Amygdala (tissue), 56 donors: Measurements from ENCODE around the gene VILL.
"Not testable (repeated sequence)": the region's sequence is repeated elsewhere in the genome, so short reads cannot be mapped to it uniquely, and the experiment has no call there.

ENCODE experiments used
- DNase-seq, 56 donors: peaks; one replicate each; lab custom pipeline; 2025; lab: John Stamatoyannopoulos, UW

Gene VILL

DNA sequence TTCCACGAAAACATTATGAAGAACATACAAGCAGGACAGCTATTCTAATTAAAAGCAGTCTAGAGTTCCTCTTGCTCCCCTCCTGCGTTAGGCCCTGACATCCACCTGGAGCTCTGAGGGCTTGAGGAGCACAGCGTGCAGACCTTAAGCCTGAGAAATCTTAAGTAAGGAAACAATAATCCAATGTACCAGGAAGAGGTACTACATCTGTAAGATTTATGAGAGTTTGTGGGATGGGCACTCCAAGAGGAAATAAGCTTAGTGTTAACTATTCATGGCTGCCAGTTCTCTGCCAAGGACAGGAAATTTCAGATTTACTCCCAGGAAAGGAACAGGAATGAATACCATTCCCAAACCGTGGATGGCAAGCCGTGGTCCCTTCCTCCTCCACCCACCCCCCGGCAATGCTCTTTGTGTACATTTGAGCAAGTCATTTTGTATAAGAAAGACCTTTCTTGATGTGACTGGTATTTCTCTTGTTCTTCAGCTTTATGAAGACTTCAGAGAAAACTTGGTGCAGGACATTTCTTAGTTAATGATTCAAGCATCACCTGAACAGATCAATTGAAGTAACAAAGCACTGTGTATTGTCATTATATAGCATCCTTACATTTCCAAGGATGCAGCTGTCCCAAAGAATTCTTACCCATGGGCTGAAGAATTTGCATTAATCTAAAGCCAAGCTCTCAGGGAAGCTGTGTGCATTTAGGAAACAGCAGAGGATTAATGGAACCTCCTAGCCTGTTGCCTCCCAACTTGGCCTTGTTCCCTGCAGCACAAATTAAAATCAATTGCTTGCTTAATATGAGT lies 28.8 kb upstream of the VILL start:
- no peak for DNase-seq

DNA sequence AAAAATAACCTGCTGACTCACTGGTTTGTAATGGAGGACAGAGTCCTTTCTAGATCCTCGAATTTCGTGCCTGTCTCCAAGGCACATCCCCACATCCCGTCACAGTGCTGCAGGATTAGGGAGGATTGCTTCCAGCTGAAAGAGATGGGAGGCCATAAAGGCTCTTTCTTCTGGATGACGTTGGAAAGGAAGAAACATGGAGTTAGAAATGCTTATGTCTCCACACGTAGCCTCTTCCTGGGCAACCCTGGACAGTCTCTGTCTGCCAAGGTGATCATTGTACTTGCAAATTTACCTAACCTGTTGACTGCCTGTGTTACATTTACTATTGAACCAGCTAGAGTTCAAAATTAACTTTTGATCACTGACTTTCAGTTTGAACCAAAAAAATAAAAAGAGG lies 27.6 kb upstream of the VILL start:
- no peak for DNase-seq

DNA sequence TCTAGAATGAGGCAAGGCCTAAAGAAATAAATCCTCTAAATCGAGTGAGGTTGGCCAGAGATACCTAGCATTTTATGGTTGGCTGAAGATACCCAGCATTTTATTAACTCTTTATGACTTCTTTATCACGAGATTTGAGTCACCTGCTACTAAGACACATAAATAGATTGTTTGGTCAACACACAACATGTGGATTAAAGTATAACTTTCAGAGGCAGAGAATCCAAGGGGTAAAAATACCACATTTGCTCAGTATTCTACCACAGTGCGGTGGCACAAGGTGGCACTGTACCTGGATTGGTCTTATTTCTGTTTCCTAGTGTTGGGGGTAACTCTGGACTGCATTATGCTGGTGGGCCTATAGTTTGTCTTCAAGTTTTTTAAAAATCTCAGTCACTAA lies 27.0 kb upstream of the VILL start:
- no peak for DNase-seq

DNA sequence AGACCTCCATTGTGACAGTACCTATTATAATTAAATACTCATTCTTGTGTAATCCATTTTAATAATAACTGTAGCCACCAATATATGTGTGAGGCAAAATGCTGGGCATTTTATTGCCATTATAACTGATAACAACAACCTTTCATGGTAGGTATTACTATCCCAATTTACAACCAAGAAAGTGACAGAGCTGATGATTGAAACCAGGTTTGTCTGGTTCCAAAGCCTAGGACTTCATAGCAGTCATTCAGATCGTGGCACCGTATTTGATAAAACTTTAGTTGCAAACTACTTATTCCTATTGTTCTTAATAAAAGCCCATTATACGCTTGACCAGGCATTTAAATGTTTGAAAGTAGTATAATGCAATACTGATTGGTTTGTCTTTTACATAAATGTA lies 26.4 kb upstream of the VILL start:
- no peak for DNase-seq

DNA sequence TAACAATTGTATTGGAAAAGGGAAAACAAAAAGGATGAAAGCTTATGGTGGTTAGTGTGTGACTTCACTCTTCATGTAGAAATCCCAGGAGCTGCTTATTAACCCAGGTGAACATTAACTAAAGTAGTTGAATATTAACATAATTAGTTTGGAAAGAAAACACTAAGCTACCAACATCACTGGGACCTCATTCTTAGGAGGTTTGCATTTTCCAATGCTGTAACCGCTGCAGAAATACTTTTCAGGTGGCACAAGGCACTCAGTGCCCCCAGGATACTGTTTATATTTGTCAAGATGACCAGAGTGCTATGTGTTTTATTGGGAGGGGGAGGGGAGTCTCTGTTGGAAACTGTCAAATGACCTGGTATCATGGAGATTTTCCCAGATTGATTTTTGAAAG lies 25.9 kb upstream of the VILL start:
- no peak for DNase-seq

DNA sequence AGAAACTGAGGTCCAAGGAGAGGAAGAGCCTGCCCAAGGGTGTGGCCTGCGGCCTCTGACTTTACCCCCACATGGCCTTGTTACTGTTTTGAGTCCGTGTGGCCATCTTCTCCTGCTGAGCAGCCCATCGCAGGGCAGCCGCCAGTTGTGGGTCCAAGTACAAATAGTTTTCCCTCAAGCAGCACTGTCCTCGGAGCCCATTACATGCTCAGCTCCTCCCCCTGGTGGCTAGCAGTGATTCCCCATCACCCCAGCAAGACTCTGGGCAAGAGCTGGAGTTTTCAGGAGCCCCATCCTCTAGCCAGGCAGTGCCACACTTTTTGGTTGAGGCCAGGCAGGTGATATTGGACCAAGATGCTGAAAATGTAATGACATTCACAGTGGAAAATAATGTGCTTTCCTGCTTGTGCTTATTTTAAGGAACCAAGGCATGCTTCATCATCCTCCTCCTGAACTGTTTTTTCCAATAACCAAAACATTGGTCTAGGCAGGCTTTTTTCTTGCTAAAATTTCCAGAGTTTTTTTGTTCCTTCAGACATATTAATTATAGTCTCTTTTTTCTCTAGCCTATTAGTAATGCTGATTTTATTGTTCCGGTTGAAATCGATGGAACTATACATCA lies 23.2 kb upstream of the VILL start:
- peak in 32 of 56 donors; percentile 11 to 76 (median 41) for DNase-seq

DNA sequence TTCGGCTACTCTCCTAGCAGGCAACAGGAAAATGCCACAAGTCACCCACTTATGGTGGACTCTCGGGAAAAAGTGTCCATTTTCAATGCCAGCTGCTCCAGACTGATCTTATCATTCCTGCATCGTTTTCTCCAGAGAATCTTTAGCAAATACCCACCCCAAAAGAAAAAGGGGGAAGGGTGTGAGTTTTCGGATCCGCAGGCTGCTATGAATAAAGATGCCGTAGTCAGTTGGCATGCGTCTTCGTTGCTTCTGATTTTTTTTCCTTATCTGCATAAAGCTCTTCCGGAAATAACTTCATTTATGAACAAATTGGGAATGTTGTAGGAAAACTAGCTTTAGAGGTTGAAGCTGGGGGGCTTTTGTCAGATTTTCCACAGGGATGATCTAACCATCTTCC lies 22.4 kb upstream of the VILL start:
- DNase-seq: no peak

DNA sequence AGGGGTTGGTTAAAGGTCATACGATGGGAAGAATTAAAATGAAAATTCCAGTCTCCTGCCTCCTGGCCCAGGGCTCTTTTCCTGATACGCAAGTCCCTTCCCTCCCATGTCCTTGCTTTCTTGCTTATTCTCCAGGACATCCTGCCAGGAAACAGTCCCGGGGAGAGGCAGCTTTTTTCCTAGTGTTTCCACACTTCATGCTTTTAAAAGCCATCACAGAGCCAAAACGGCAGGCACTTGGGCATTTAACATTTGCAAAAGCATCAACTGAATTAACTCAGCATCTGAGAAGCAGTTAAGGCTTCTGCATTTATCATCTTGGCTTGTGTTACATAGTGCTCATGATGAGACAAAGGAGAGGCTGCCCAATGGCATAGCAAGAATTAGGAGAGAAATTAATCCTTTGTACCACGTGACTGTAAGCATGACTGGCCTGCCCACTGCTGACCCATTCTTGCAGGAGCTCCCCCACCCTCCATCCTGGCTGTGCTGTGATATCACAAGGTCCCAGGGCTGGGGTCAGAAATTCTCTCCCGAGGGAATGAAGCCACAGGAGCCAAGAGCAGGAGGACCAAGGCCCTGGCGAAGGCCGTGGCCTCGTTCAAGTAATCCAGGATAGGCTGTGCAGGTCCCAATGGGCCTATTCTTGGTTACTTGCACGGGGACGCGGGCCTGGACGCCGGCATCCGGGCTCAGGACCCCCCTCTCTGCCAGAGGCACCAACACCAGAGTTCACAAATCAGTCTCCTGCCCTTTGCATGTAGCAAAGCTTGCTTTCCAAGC lies 21.6 kb upstream of the VILL start:
- DNase-seq: peak in 1 of 56 donors; percentile 12

DNA sequence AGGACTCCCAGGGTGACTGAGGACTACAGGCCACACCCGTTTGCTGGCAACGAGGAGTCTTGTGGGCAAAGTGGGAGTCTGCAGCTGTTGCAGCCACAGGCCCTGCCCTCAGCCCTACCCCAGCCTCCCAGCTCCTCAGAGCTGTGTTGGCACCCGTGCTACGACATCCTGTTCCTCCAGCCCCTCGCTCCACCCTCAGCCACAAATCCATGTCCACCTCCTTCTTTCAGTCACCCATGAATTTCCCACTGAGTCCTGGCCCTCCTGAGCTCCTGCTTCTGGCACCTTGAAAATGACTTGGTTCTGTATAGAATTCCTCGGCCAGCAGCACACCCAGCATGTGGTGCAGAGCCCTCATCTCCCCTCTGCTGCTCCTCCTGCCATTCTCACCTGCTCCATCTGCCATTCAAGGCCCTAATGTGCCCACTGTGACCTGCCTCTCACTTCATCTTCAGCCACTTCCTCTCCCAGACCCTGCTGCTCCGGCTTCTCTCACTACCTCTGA lies 20.9 kb upstream of the VILL start:
- no peak for DNase-seq

DNA sequence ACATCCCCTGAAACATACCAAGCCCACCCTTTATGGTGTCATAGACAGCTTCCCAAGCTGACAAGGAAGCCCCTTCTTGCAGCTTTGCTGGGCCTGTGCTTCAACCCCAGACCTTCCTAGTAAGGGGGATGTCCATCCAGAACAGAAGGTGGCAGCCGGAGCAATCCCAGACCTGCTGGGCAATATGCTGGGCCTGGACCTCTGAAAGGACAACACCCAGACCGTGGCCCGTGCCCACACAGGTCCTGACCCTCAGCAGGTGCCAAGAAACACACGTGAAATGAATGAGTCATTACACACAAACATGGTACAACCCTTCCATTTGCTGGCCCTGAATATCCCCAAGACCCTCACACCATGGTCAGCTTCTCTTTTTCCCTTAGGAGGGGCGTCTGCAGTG lies 19.8 kb upstream of the VILL start:
- no peak for DNase-seq

DNA sequence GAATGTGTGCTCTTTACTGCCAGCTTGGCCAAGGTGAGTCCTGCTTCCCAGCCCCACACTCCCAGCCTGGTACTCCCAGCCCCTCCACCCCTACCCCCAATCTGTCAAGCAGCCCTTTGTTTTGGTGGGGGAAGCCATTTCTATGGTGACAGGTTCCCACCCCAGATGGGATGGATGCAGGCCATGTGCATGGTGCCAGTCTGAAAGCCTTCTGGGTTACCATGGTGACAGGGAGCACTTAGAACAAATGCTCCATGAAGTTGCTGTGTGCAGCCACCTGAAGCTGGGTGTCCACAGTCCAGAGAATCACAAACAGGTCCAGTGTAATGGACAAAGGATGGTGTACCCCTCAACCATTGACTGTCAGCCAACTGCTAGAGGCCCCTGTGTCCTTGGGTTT lies 19.1 kb upstream of the VILL start:
- peak in 1 of 56 donors; percentile 22 for DNase-seq

DNA sequence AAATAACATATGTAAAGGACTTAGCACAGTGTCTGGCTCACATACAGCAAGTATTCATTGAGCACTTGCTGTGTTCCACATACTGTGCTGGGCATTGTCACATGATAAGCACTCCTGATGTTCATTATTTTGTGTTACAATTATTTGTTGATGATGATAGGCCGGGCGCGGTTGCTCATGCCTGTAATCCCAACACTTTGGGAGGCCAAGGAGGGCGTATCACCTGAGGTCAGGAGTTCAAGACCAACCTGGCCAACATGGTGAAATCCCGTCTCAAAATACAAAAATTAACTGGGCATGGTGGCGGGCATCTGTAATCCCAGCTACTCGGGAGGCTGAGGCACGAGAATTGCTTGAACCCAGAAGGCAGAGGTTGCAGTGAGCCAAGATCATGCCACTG lies 18.5 kb upstream of the VILL start:
- DNase-seq: not testable (repeated sequence)

DNA sequence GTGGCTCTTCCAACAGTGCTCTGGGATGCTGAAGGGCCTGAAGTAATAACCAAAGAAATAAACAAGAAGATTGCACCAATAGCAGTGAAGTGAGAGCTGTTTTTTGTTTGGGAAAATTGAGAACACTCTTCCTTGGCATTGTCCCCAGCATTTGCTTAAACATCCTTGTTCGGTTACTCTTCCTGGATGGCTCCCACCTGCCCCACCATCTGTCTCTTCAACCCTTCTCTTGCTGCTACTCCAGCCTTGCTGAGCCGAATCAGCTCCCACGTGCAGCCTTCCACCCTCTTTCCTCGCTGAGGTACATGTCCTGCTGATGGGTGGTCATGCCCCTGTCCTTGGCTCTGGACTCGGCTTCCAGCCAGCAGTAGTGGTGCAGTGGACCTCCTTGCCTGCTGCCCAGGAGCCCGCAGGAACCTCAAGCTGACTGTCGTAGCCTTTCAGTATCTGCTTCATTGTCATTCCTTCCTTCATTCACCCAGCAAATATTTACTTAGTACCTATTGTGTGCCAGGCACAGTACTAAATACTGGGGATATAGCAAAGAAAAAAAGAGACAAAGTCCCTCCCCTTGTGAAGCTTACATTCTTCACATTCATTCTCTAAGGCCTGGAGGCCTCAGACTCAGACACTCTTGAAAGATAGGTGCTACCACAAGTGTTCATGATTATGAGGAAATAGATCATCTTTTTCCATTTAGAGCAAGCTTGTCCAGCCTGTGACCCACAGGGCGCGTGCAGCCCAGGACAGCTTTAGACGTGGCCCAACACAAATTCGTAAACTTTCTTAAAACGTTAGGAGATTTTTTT lies 17.1 kb upstream of the VILL start:
- no peak for DNase-seq

DNA sequence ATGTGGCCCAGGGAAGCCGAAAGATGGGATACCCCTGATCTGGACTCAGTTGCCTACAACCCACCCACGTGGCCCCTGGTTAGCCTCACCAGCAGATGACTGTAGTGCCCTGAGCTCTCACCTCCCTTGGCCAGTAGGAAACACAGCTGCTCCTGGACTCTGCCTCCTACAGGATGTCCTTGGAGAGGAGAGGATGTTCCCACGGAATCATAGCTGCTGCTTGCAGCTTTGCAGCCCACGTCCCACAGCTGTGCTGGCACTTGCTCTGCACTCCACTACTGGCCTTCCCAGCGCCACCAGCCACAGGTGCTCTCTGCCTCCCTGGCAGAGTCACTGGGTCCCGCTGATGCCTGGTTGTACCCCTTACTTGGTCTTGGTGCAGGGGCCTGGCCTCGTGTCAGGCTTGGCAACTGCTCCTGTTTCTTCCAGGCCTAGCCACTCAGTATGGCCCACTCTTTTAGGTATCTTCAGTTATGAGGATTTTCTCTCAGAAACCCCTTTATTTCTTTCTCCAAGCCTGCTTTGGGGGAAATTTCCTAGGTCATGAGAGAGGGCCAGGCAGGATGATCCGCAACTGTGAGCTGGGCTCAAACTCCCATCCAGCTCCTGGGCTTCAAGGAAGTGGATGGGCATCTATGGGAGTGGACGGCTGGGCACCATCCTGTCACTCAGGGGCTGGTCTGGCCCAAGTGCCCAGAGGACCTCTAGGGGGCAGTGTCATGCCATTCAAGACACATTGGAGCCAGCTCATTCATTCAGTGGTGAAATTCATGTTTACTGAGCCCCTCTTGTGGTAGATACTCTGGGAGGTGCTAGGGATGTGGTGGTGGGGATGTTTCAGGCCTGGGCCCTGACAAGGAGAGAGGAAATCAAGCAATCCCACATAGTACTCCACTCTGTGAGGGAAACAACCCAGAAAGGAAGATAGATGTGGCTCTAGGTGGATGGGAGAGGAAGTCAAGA lies 16.2 kb upstream of the VILL start:
- peak in 37 of 56 donors; percentile 13 to 85 (median 47) for DNase-seq

DNA sequence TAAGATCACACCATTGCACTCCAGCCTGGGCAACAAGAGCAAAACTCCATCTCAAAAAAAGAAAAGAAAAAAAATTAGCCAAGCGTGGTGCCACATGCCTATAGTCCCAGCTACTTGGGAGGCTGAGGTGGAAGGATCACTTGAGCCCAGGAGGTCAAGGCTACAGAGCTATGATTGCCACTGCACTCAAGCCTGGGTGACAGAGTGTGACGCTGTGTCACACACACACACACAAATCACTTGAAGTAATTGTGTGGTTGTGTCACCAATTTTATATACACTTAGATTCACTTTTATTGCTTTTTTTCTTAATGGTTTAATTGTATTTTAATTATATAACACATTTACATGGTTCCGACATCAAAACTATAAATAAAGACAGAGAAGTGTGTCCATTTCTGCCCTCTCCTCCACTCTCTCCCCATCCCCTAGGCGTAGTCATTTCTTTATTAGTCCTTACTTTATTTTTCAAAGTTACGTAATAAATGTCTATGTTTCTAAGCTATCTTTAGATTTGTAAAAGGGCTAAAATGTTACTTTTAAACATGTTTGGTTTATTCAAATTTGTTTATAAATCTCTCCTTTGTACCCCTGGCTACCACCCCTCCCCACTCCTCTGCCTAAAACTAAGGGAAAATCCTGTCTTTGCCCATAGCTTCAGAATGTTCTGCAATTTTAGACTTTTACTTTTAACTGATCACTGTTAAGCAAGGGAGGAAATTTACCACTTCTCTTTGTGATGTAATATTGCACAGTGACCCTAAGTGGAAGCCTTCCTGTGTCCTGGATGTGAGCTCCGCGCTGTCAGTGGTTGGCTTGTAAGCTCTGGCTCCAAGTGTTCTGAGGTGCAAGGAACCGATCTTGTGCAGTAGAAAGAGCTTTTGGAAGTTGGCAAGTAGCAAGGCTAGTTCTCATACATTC lies 10.8 kb upstream of the VILL start:
- no peak for DNase-seq

DNA sequence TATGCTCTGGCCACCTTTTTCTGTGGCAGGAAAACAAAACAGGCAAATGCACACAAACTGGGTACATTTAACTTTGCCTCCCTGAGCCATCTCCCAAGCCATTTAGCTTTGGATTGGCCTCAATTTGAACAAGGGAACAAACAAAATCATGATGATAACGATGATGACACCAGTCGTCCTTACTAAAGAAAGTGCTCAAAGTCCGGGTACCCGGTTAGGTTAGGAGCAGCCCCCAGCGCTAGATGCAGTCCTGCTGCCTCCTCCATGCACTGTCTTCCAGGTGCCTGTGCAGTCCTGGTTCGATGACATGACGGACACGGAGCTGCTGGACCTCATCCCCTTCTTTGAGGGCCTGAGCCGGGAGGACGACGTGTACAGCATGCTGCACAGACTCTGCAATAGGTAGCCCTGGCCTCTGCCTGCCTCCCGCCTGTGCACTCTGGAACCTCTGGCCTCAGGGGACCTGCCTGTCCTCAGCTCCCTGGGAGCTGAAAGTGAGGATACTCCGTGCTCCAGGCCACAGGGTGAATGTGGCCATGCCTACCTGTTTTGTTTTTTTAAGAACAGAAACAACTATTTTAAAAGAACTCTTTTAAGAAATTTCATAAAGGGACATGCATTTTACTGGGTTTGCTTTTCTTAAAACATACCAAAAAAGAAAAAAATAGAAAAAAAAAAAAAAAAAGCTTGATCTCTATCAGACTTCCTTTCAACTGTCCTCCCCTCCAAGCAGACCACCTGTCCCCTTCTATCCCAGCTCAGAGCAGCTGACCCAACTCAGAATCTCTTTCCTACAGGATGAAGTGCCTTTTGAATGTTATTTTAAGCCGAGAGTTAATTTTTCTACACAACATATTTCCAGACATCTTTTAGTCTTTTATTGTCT lies 9.9 kb upstream of the VILL start:
- DNase-seq: no peak

DNA sequence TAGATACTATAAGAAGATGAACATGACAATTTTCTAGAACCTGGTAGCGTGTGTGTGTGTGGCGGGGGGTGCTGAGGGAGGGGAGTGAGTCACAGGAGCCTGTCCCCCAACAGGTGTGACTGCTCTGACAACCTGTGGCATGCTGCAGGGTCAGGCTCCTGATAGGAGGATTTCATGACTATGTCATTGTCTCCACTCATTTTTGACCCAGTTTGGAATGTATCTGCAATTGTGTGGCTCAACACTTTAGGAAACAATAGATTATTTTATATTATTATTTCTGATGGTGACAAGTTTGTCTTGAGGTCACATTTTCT lies 9.3 kb upstream of the VILL start:
- DNase-seq: no peak
